ENCODE measurements around the gene CDCA4. TPM values are rescaled to one million over a fixed set of nuclear protein-coding genes. Genes with fewer than 3 reads are reported as not detected.

The CDCA4 gene
- total and polyA plus RNA-seq, 2 experiments from 2014 or later: 34.5 to 47.7 TPM

DNA sequence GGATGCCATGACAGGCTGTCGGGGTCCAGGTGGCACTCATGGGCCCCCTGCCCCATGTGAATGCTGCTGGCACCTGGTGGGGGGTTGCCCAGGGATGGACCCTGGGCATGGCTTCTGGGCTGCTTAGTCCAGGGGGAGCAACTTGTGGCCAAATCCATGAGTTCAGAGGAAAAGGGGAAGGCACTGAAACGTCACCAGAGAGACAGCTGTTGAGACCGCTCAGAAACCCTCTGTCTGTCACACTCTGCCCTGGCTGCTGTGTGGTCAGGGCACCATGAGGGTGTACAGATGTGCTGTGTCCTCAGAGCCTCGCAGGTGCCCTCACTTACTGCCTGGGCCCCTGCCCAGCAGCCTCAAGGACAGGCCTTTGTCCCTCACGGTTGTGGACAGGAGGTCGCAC lies 25.9 kb downstream of the CDCA4 start:
- no peak for DNase-seq (ENCODE audit: low read depth in 1 of 2, low spot score in 1 of 2)
- Histone ChIP-seq H3K4me1 (ENCODE audit: low read depth) (no peaks in the 10 kb centered on the region), H3K9me3 (ENCODE audit: low read depth) (no peaks in the 10 kb centered on the region), H3K27ac (no peak overlapping the region), H3K4me3 (no peak overlapping the region), H3K27me3 (no peaks in the 10 kb centered on the region), H3K36me3 (peaks cover 5% of the 10 kb centered on the region)
- TF ChIP-seq CTCF (IDR thresholded peaks at IDR 0.05; ENCODE audit: low read depth, low read length): no peak

GRCh38 chr14:104993808-104994591 lies 26.9 kb downstream of the CDCA4 start:
- Histone ChIP-seq H3K27me3 (no peaks in the 10 kb centered on the region), H3K36me3 (peaks cover 5% of the 10 kb centered on the region), H3K4me3 (no peak overlapping the region), H3K27ac (no peak overlapping the region), H3K9me3 (ENCODE audit: low read depth) (no peaks in the 10 kb centered on the region), H3K4me1 (ENCODE audit: low read depth) (no peaks in the 10 kb centered on the region)
- no peak for TF ChIP-seq CTCF (IDR thresholded peaks at IDR 0.05; ENCODE audit: low read depth, low read length)
- DNase-seq (ENCODE audit: low read depth in 1 of 2, low spot score in 1 of 2): no peak

GRCh38 chr14:104993306-104993705 lies 27.6 kb downstream of the CDCA4 start:
- H3K27ac ChIP-seq: no peak overlapping the region
- DNase-seq (ENCODE audit: low read depth in 1 of 2, low spot score in 1 of 2): no peak
- H3K36me3 ChIP-seq: peaks cover 5% of the 10 kb centered on the region
- H3K27me3 ChIP-seq: no peaks in the 10 kb centered on the region
- no peak for TF ChIP-seq CTCF (IDR thresholded peaks at IDR 0.05; ENCODE audit: low read depth, low read length)
- no peak overlapping the region for H3K4me3 ChIP-seq
- H3K9me3 ChIP-seq (ENCODE audit: low read depth): no peaks in the 10 kb centered on the region
- H3K4me1 ChIP-seq (ENCODE audit: low read depth): no peaks in the 10 kb centered on the region

- no peak for DNase-seq (ENCODE audit: low read depth in 1 of 2, low spot score in 1 of 2)
- Histone ChIP-seq H3K4me3 (no peak overlapping the region), H3K27ac (no peak overlapping the region), H3K9me3 (ENCODE audit: low read depth) (no peaks in the 10 kb centered on the region), H3K36me3 (peaks cover 5% of the 10 kb centered on the region), H3K4me1 (ENCODE audit: low read depth) (no peaks in the 10 kb centered on the region), H3K27me3 (no peaks in the 10 kb centered on the region)
- TF ChIP-seq CTCF (IDR thresholded peaks at IDR 0.05; ENCODE audit: low read depth, low read length): no peak
Measured at GRCh38 chr14:104992501-104992900, 28.4 kb downstream of the CDCA4 start.

DNA sequence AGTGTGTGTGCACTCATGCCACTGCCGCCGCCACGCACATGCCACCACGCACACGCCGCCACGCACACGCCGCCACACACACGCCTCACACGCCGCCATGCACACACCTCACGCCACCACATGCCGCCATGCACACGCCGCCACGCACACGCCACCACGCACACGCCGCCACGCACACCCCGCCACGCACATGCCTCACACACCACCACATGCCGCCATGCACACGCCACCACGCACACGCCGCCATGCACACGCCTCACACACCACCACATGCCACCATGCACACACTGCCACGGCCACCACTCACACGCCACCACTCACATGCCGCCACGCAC lies 29.0 kb downstream of the CDCA4 start:
- H3K27ac ChIP-seq: no peak overlapping the region
- TF ChIP-seq CTCF (IDR thresholded peaks at IDR 0.05; ENCODE audit: low read depth, low read length): no peak
- no peaks in the 10 kb centered on the region for H3K27me3 ChIP-seq
- H3K4me1 ChIP-seq (ENCODE audit: low read depth): no peaks in the 10 kb centered on the region
- no peak for DNase-seq (ENCODE audit: low read depth in 1 of 2, low spot score in 1 of 2)
- H3K4me3 ChIP-seq: no peak overlapping the region
- no peaks in the 10 kb centered on the region for H3K9me3 ChIP-seq (ENCODE audit: low read depth)
- H3K36me3 ChIP-seq: peaks cover 5% of the 10 kb centered on the region

All from cardiac muscle cell (in vitro differentiated cells and primary cell).